ENCODE measurements around the gene LENG8.
"Not testable (repeated sequence)": the region's sequence is repeated elsewhere in the genome, so short reads cannot be mapped to it uniquely, and the experiment has no call there.

The LENG8 gene

GRCh38 chr19:54502518-54503048 is 53.6 kb downstream of the LENG8 start, which contains the start of gene LAIR2:
Gene LAIR2 (plus strand): TSS chr19:54502831. CDS start chr19:54502919, 88 bp downstream.
- H3K27me3 ChIP-seq (ENCODE audit: insufficient read depth, poor library complexity, severe bottlenecking): no peaks in the 10 kb centered on the region
- TF ChIP-seq CTCF (IDR thresholded peaks at IDR 0.05; ENCODE audit: poor library complexity, severe bottlenecking): no peak
- no peak within 1 kb of the TSS for H3K4me3 ChIP-seq (ENCODE audit: severe bottlenecking)
- no peak within 1 kb of the TSS for H3K27ac ChIP-seq (ENCODE audit: poor library complexity, severe bottlenecking)
- peaks cover 10% of the 10 kb centered on the region for H3K4me1 ChIP-seq (ENCODE audit: insufficient read depth, poor library complexity, severe bottlenecking)
- ATAC-seq (ENCODE audit: low read depth): no peak
- DNase-seq (ENCODE audit: low spot score): no peak
- no peaks in the 10 kb centered on the region for H3K36me3 ChIP-seq (ENCODE audit: low read depth)
- no peaks in the 10 kb centered on the region for H3K9me3 ChIP-seq (ENCODE audit: severe bottlenecking)

DNA sequence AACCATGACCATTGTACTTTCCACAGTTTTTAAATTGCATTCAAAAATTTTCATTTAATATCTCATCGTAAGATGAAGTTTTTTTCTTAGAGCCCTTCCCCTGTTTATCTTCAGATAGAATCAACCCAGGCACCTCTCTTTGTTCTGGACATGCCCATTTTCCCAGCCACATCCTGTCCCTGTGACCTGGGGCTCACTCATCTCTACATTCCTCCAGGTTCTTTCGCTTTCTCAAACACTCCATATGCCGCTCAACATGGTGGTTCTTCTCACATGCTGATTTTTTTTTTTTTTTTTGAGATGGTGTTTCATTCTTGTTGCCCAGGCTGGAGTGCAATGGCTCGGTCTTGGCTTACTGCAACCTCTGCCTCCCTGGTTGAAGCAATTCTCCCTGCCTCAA is 56.5 kb downstream of the LENG8 start:
- H3K9me3 ChIP-seq (ENCODE audit: severe bottlenecking); H3K27me3 ChIP-seq (ENCODE audit: insufficient read depth, poor library complexity, severe bottlenecking); H3K4me3 ChIP-seq (ENCODE audit: severe bottlenecking); DNase-seq (ENCODE audit: low spot score); ATAC-seq (ENCODE audit: low read depth); H3K27ac ChIP-seq (ENCODE audit: poor library complexity, severe bottlenecking); H3K36me3 ChIP-seq (ENCODE audit: low read depth): not testable (repeated sequence)
- peaks cover 10% of the 10 kb centered on the region for H3K4me1 ChIP-seq (ENCODE audit: insufficient read depth, poor library complexity, severe bottlenecking)

GRCh38 chr19:54506079-54506478 is 57.1 kb downstream of the LENG8 start:
- Histone ChIP-seq H3K36me3 (ENCODE audit: low read depth) (no peaks in the 10 kb centered on the region), H3K9me3 (ENCODE audit: severe bottlenecking) (no peaks in the 10 kb centered on the region), H3K27ac (ENCODE audit: poor library complexity, severe bottlenecking) (peak overlapping the region; percentile 37), H3K27me3 (ENCODE audit: insufficient read depth, poor library complexity, severe bottlenecking) (no peaks in the 10 kb centered on the region), H3K4me3 (ENCODE audit: severe bottlenecking) (no peak overlapping the region), H3K4me1 (ENCODE audit: insufficient read depth, poor library complexity, severe bottlenecking) (peaks cover 10% of the 10 kb centered on the region)
- ATAC-seq (ENCODE audit: low read depth) (peak; percentile 93), DNase-seq (ENCODE audit: low spot score) (no peak)
- no peak for TF ChIP-seq CTCF (IDR thresholded peaks at IDR 0.05; ENCODE audit: poor library complexity, severe bottlenecking)

DNA sequence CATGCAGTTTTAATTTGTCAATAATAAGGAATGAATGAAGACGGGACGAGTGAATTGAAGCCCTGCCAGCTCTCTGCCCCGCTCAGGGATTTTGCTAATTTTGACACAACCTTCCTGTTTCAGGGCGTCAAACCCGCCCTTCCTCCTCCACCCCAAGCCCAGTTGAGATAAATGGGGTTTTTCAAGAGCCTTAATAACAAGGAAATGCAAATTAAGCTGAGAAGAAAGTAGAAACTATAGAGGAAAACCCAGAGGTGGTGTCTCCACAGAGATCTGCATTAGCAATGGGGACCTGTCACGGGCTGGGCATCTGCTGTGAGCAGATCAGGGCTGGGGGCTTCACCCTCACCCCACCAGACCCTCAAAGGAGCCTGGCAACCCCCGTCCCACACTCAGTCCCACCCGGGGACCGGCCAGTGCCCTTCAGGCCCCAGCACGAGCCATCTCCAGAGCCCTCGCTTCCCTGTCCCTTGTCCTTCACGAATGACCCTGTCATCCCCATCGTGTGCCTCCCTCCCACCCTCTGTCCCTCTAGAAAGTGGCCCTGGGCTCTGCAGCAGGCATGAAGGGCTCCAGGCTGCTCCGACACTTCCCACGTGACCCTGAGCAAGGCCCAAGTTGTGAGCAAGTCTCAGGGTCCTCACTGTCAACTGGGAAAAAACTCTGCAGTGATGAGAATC is 58.2 kb downstream of the LENG8 start:
- not testable (repeated sequence) for H3K27me3 ChIP-seq (ENCODE audit: insufficient read depth, poor library complexity, severe bottlenecking); H3K27ac ChIP-seq (ENCODE audit: poor library complexity, severe bottlenecking); ATAC-seq (ENCODE audit: low read depth); DNase-seq (ENCODE audit: low spot score); H3K9me3 ChIP-seq (ENCODE audit: severe bottlenecking); H3K4me3 ChIP-seq (ENCODE audit: severe bottlenecking); H3K36me3 ChIP-seq (ENCODE audit: low read depth)
- peaks cover 10% of the 10 kb centered on the region for H3K4me1 ChIP-seq (ENCODE audit: insufficient read depth, poor library complexity, severe bottlenecking)

DNA sequence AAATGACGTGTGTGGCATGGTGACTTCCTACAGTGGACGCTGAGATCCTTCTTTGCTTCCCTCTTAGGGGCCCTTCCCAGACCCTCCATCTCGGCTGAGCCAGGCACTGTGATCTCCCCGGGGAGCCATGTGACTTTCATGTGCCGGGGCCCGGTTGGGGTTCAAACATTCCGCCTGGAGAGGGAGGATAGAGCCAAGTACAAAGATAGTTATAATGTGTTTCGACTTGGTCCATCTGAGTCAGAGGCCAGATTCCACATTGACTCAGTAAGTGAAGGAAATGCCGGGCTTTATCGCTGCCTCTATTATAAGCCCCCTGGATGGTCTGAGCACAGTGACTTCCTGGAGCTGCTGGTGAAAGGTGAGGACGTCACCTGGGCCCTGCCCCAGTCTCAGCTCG is 58.8 kb downstream of the LENG8 start:
- no peak for TF ChIP-seq CTCF (IDR thresholded peaks at IDR 0.05; ENCODE audit: poor library complexity, severe bottlenecking)
- H3K4me1 ChIP-seq (ENCODE audit: insufficient read depth, poor library complexity, severe bottlenecking): peaks cover 10% of the 10 kb centered on the region
- no peak overlapping the region for H3K4me3 ChIP-seq (ENCODE audit: severe bottlenecking)
- no peaks in the 10 kb centered on the region for H3K36me3 ChIP-seq (ENCODE audit: low read depth)
- no peaks in the 10 kb centered on the region for H3K27me3 ChIP-seq (ENCODE audit: insufficient read depth, poor library complexity, severe bottlenecking)
- no peaks in the 10 kb centered on the region for H3K9me3 ChIP-seq (ENCODE audit: severe bottlenecking)
- no peak overlapping the region for H3K27ac ChIP-seq (ENCODE audit: poor library complexity, severe bottlenecking)
- DNase-seq (ENCODE audit: low spot score) (no peak), ATAC-seq (ENCODE audit: low read depth) (no peak)

DNA sequence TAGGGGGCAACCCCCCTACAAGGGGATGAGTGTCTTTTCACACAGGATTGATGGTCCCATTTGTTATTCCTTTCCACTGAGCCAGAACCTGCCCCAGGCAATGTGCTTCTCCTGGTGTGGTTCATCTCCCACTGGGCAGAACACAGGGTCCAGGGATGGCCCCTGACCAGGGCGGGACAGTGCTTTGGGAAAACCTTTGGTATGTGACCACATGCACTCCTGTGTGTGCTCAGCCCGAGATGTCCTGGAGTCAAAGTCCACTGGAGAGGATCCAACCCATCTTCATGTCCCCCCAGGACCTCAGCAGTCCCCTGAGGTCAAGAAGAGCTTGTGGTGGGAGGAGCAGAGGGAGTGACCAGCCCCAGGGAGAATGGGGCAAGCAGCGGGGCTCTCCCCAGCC is 59.5 kb downstream of the LENG8 start:
- ATAC-seq (ENCODE audit: low read depth); DNase-seq (ENCODE audit: low spot score); H3K27ac ChIP-seq (ENCODE audit: poor library complexity, severe bottlenecking); H3K36me3 ChIP-seq (ENCODE audit: low read depth); H3K9me3 ChIP-seq (ENCODE audit: severe bottlenecking); H3K4me3 ChIP-seq (ENCODE audit: severe bottlenecking); H3K27me3 ChIP-seq (ENCODE audit: insufficient read depth, poor library complexity, severe bottlenecking): not testable (repeated sequence)
- peaks cover 10% of the 10 kb centered on the region for H3K4me1 ChIP-seq (ENCODE audit: insufficient read depth, poor library complexity, severe bottlenecking)

GRCh38 chr19:54509200-54509940 is 60.4 kb downstream of the LENG8 start:
- not testable (repeated sequence) for H3K9me3 ChIP-seq (ENCODE audit: severe bottlenecking); H3K27ac ChIP-seq (ENCODE audit: poor library complexity, severe bottlenecking); H3K27me3 ChIP-seq (ENCODE audit: insufficient read depth, poor library complexity, severe bottlenecking); H3K36me3 ChIP-seq (ENCODE audit: low read depth); DNase-seq (ENCODE audit: low spot score); H3K4me3 ChIP-seq (ENCODE audit: severe bottlenecking); ATAC-seq (ENCODE audit: low read depth)
- H3K4me1 ChIP-seq (ENCODE audit: insufficient read depth, poor library complexity, severe bottlenecking): peaks cover 10% of the 10 kb centered on the region

Data from RWPE2 (cell line).